ENCODE data around the gene UBE2V1. TPM values are rescaled to one million over a fixed set of nuclear protein-coding genes. Genes with fewer than 3 reads are reported as not detected.

UBE2V1 gene
- total and polyA plus RNA-seq, 2 of the 13 experiments (the other 11 are each of a cell fraction or from before 2014, with no cell fraction given): 81.3 to 132 TPM

GRCh38 chr20:50071039-50071888 lies 41.7 kb downstream of the UBE2V1 start (continued):
- TF ChIP-seq ZNF34 (CRISPR knock-in tag; IDR thresholded peaks at IDR 0.05; ENCODE audit: borderline replicate concordance): peak; percentile 86; the same call in 1 of the 2 replicates
- TF ChIP-seq ZNF775 (CRISPR knock-in tag; IDR thresholded peaks at IDR 0.05; ENCODE audit: borderline replicate concordance): no peak
- TF ChIP-seq SALL2 (CRISPR knock-in tag; IDR thresholded peaks at IDR 0.05): peak; percentile 87
- 0 out of 2 replicates have a peak, but pooled peaks have one; percentile 85 for TF ChIP-seq TOE1 (CRISPR knock-in tag; IDR thresholded peaks at IDR 0.05)
- no peak for TF ChIP-seq SP140L (CRISPR knock-in tag; IDR thresholded peaks at IDR 0.05; ENCODE audit: borderline replicate concordance)
- TF ChIP-seq ZSCAN31 (CRISPR knock-in tag; IDR thresholded peaks at IDR 0.05; ENCODE audit: low read depth): peak; percentile 95
- no peak for TF ChIP-seq IRF1 (CRISPR knock-in tag; IDR thresholded peaks at IDR 0.05; ENCODE audit: low read depth)
- TF ChIP-seq ZNF646 (CRISPR knock-in tag; IDR thresholded peaks at IDR 0.05): no peak
- TF ChIP-seq ELF3 (CRISPR knock-in tag; IDR thresholded peaks at IDR 0.05): peak; percentile 84
- TF ChIP-seq ZNF724P (CRISPR knock-in tag; IDR thresholded peaks at IDR 0.05; ENCODE audit: borderline replicate concordance): no peak
- peak; percentile 99 for TF ChIP-seq RBM39 (IDR thresholded peaks at IDR 0.05; ENCODE audit: low read depth, low read length, poor library complexity, severe bottlenecking)
- TF ChIP-seq ZZZ3 (CRISPR knock-in tag; IDR thresholded peaks at IDR 0.05; ENCODE audit: borderline replicate concordance): peak; percentile 65; the same call in 1 of the 2 replicates
- no peak for TF ChIP-seq IRX3 (CRISPR knock-in tag; IDR thresholded peaks at IDR 0.05; ENCODE audit: borderline replicate concordance, low read depth)
- TF ChIP-seq ZNF343 (CRISPR knock-in tag; IDR thresholded peaks at IDR 0.05): 0 out of 2 replicates have a peak, but pooled peaks have one; percentile 79
- TF ChIP-seq HMGA1 (CRISPR knock-in tag; conservative IDR thresholded peaks at IDR 0.05): no peak
- TF ChIP-seq ARNT2 (CRISPR knock-in tag; IDR thresholded peaks at IDR 0.05; ENCODE audit: low read depth): peak; percentile 88
